ENCODE results near the gene IL1B.
A peak's percentile ranks its signal among the peaks of the same experiment; 100 is the strongest.

The IL1B gene

DNA sequence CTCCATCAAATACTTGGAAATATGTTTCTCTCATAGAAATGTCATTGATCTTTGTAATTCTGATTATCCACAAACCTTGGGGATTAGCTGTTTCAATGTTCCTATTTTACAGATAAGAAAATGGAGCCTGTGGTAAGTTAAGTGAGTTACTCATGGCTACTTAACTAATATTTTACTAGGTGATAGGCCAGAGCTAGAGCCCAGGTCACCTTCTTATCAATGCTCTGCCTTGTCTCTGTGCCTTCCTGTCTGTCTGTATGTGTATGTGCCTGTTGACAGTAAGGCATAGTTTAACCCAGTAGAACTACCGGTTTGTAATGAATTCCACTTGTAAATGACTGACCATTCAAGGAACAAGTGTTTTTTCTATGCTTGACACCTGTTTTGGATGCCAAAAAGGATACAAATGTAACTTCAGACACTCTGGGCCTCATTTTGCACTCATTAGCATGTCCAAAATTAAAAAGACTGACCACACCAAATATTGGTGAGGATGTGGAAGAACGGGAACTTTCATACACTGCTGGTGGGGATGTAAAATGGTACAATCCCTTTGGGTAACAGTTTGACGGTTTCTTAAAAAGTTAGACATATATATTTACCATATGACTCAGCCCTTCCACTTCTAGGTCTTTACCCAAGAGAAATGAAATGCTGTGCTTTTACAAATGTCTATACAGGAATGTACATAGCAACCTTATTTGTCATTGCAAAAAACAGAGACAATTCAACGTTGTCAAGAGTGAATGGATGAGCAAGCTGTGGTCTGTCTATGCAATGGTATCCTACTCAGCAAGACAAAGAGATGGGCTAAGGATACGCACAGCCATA, 32.7 kb downstream of the IL1B start:
- DNase-seq (ENCODE audit: low spot score) = no peak

DNA sequence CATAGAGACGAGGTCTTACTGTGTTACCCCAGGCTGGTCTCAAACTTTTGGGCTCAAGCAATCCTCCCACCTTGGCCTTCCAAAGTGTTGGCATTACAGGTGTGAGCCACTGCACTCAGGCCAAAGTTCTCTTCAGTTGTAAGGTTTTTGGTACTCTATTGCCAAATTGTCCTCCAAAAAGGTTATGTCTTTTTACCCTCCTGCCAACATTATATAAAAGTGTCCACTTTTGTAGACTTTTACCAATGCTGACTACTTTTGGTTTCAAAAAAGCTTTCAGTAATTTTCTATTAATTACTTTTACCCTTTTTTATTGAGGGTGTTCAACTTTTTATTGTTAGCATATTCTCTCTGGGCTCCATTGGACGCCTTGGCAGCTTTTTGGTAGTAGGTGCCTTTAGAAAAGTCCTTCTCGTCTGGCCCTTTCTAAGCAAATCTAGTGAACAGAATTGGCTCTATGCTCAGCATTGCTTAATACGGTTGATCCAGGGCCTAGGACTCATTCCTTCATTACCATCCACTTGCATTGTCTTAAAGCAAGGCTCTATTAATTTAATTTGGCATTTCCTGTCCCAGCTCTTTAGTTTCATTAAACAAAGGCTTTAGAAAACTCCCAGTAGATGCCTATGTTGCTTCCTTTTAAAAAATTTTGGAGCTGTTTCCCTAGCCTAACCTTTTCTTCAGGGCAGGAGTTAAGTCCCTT, 35.5 kb downstream of the IL1B start:
- DNase-seq (ENCODE audit: low spot score) = no peak

GRCh38 chr2:112798979-112799975, 37.3 kb downstream of the IL1B start:
- DNase-seq (ENCODE audit: low spot score) = no peak

DNA sequence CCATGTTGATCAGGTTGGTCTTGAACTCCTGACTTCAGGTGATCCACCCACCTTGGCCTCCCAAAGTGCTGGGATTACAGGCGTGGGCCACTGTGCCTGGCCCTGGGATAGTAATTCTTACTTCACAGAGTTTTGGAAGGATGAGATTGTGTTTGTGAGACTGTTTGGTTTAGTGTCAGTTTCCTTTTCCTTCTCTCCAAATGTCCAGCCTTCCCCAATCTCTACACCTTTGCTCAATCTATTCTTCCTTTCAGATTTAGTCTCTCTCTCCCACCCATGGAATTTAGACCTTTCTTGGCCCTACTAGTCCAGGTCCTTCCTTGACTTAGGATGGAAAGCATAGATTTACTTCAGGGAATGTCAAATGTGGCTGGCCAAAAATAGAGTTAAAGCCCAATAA, 40.1 kb downstream of the IL1B start:
- DNase-seq (ENCODE audit: low spot score) = no peak

GRCh38 chr2:112795774-112796173, 40.8 kb downstream of the IL1B start:
- DNase-seq (ENCODE audit: low spot score) = no peak

GRCh38 chr2:112794841-112795240, 41.7 kb downstream of the IL1B start:
- DNase-seq (ENCODE audit: low spot score) = no peak

DNA sequence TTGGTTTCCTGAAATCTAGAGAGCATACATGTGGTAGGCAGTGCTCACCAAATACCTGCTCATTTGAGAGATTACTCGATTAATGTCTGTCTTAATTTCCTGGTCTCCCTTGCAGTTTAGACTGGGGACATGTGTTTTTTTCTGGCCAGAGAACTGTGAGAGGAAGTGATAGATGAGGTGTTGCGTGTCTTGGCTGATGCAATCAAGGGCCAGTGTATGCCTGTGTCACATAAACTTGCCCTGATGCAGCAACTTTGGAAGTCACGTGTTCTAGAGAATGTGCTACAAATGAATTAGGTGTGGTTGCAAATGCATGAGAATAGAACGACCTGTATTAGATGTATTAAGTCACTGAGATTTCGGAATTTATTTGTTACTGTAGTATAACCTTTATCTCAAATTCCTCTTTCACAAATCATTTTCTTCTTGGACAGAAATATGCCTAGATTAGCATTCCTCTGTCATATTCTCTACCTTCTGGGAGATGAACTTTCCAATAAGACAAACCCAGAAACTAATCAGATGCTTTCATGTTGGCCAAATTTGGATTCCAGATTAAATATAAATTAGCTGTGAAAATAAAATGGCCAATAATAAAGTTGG, 42.3 kb downstream of the IL1B start:
- peak; percentile 14 for DNase-seq (ENCODE audit: low spot score)

DNA sequence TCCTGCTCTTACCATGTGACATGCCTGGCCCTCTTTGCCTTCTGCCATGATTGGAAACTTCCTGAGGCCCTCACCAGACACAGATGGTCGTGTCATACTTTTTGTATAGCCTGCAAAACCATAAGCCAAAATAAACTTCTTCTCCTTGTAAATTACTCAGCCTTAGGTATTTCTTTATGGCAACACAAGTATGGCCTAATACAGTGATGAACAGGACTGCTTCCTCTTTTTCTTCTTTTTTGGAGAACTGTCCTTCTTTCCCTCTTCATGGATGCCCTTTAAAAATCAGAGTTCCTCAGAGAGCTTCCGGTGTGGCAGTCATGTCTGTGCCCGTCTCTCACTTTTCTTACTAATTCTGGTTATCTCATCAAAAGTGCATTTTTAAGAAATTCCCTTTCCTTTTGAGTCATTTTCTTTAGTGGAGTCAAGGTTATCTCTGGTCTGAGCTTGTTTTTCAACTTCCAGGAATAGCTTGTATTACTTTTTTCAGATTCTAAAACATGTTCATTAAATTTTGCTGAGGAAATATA, 43.1 kb downstream of the IL1B start:
- DNase-seq (ENCODE audit: low spot score) = no peak

DNA sequence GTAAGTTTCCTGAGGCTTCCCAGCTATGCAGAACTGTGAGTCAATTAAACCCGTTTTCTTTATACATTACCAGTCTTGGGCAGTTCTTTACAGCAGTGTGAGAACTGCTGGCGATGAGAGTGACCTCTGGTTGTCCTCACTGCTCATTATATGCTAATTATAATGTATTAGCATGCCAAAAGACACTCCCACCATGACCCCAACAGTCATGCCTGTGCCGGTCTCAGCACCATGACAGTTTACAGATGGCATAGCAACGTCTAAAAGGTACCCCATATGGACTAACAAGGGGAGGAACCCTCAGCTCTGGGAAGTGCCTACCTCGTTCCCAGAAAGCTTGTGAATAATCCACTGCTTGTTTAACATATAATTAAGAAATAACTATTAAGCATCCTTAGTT, 44.2 kb downstream of the IL1B start:
- DNase-seq (ENCODE audit: low spot score) = no peak

DNA sequence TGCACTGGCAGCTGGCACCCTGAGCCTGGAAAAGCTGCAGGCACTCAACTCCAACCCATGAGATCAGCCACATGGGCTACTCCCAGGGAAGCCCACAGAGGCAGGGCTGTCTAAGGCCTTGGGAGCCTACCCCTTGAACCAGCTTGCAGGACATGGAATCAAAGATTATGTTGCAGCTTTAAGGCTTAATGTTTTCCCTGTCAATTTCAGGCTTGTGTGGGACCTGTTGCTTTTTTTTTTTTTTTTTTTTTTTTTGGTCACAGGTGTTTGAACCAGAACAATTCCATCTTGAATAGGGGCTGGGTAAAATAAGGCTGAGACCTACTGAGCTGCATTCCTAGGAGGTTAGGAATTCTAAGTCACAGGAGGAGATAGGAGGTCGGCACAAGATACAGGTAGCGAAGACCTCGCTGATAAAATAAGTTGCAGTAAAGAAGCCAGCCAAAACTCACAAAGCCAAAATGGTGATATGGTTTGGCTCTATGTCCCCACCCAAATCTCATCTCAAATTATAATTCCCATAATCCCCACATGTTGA, 44.8 kb downstream of the IL1B start:
- DNase-seq (ENCODE audit: low spot score) = no peak

DNA sequence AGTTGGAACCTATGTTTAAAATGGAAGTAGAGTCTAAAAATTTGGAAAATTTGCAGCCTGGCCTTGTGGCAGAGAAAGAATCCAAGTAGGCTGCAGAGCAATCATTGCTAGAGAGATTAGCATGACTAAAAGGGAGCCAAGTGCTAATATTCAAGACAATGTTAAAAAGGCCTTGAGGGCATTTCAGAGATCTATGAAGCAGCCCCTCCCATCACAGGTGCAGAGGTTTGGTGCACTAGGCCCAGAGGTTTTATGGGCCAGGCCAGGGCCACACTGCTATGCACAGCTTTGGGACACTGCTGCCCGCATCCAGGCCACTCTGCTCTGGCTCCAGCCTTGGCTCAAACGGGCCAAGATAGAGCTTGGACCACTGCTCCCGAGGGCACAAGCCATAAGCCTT, 45.6 kb downstream of the IL1B start:
- no peak for DNase-seq (ENCODE audit: low spot score)

DNA sequence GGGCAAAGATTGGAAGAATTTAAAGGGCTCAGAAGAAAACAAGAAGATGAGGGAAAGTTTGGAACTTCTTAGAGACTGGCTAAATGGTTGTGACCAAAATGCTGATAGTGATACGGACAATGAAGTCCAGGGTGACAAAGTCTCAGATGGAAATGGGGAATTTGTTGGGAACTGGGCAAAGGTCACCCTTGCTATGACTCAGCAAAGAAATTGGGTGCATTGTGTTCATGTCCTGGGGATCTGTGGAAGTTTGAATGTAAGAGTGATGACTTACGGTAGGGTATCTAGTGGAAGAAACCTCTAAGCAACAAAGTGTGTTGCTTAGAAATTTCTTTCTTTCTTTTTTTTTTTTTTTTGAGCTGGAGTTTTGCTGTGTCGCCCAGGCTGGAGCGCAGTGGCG, 46.3 kb downstream of the IL1B start:
- no peak for DNase-seq (ENCODE audit: low spot score)

GRCh38 chr2:112789186-112789585, 47.4 kb downstream of the IL1B start:
- DNase-seq (ENCODE audit: low spot score) = no peak

DNA sequence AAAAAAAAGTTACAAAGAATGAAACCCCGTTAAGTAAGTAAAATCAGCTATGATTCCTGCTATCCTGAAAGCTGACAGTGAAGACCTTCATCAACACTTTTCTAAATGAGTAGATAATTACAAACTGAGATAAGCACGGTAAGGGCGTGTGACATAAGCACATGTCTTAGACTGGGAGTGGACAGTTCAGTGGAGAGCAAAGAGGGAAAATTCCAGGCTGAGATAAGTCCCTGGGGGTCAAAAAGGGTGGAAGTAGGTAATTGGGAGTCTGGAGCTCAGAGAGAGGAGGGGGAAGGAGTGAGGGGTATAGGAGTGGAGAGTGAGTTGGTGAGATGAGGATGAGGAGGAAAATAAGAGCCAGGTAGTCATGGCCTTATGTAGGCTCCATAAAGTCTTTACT, 47.9 kb downstream of the IL1B start:
- no peak for DNase-seq (ENCODE audit: low spot score)

- DNase-seq (ENCODE audit: low spot score) = no peak
Observed at GRCh38 chr2:112787729-112788393, 48.7 kb downstream of the IL1B start.

DNA sequence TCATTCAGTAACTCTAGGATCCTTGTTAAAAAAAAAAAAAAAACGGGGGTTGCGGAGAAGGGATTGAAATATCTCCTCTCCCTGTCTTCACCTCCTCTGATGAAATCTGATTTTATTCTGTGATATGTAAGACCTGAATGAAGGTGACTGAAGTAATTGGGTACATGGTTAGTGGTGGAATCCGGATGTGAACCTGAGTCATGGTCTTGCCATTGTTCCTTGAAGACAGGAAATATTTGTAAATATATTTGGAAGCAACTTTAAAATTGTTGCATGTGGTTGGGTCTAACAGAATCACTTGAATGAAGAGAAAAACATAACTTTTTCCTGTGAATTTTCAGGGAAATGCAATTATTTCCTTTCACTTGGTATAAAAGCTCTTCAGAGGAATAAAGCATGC, 49.3 kb downstream of the IL1B start:
- no peak for DNase-seq (ENCODE audit: low spot score)

DNA sequence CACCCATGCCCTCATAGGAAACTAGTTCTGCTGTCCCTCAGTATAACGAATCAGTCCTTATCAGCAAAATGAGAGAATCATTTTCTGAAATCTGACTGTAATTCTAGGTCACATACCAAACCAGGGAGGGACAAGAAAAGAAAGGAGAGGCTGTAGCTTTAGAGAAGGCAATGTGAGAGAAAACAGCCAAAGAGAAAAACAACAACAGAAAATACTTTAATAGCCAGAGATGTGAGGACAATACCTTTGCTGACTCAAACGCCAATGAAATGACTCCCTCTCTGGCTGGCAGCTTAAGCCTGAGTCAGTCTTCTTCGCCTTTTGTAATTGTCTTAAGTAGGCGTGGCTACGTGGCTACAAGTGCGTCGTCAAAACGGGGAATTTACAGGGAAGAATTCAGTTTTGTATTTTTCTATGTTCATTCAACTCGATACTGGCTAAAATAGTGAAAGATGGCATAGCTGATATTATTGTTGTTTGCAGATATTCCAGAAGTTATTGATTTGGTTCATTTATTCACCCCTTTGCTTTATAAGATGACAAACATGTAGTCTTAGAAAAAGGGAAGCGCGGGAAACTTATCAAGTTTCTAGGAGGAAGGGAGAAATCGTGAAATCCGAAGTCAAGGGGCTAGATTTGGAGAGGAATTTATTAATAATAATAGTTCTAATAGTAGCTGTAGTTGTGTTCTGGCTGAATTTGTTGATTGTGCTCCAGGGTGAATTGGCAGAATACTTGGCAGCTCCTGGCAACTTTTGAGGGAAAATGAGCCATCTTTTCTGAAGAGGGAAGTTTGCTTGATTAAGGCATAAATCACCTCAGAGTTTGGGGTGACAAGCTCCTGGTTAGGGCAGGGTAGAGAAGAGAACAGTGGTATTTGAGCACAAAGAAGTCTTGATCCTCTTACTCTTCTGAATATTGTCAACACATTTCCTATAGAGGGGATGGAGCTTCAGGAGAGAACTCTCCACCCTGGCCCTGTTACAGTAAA, 52.1 kb downstream of the IL1B start, which contains the start of gene IL1A:
Gene IL1A, minus strand, starts transcription at position 295 of the 991 bp plus-strand sequence. CDS start 723 bp downstream, outside the sequence.
- no peak for DNase-seq (ENCODE audit: low spot score)

GRCh38 chr2:112783187-112783714, 53.3 kb downstream of the IL1B start:
- DNase-seq (ENCODE audit: low spot score) = no peak

- DNase-seq (ENCODE audit: low spot score) = peak; percentile 30
Observed at GRCh38 chr2:112782234-112782799, 54.3 kb downstream of the IL1B start.
